DMS114 treated with DMSO at 0.1 percent for 48 hours (cell line): Measurements from ENCODE around the gene CNOT11.
"Not testable (repeated sequence)": the region's sequence is repeated elsewhere in the genome, so short reads cannot be mapped to it uniquely, and the experiment has no call there.

Experiments
- DNase-seq: peaks from one replicate; lab custom pipeline; 2025; ENCODE audit not compliant: unreplicated experiment; lab: John Stamatoyannopoulos, UW

Gene CNOT11

DNA sequence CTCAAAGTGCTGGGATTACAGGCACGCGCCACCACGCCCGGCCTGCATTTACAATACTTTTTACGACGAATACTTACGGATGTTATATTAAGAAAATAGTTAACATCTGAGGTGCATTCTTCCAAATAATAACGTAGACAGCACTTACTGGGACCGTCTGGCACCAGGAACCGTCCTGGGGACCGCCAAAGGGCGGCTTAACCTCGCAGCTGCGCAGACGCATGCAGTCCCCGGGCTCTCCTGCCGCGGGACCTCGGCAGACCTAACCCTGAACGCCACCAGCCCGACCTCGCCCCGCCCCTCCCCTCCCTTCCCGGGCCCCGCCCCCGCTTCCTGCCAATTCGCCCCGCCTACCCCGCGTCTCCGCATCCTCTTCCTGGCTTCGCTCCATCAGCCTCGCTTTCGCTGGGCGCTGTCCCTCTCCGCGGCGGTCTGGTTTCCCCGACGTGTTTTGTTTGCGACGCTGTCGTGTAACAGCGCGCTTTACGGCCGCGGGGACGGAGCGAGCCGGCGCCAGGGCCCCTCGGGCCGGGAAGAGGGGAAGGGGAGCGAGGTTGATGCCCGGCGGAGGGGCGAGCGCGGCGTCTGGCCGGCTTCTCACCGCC, at the start of gene CNOT11:
Gene CNOT11 (plus strand): TSS at position 479 of the 605 bp plus-strand sequence. CDS start 79 bp downstream, at position 558.
- DNase-seq: peak; percentile 95

DNA sequence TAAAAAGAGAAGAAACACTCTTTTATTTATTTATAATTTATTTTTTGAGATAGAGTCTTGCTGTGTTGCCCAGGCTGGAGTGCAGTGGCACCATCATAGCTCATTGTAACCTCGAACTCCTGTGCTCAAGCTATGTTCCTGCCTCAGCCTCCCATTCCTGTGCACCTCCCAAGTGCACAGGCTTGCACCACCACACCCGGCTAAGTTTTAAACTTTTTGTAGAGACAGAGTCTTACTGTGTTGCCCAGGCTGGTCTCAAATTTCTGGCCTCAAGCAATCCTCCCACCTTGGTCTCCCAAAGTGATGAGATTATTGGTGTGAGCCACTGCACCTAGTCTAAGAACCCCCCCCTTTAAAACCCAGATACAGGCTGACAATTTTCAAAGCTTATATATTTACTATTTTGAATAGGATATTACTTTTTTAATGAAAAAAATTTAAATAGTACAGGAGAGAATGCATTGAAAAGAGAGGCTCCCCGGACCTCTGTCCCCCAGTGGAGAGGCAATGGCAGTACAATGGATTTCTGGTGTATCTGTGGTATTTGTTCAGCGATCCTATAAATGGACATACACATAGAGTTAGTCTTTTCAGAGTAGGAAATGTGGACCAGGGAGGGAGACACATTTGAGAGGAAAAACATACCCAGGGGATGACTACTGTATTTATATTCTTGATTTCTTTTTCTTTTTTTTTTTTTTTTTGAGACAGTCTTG, 48.1 kb upstream of the CNOT11 start:
- DNase-seq: peak; percentile 33

DNA sequence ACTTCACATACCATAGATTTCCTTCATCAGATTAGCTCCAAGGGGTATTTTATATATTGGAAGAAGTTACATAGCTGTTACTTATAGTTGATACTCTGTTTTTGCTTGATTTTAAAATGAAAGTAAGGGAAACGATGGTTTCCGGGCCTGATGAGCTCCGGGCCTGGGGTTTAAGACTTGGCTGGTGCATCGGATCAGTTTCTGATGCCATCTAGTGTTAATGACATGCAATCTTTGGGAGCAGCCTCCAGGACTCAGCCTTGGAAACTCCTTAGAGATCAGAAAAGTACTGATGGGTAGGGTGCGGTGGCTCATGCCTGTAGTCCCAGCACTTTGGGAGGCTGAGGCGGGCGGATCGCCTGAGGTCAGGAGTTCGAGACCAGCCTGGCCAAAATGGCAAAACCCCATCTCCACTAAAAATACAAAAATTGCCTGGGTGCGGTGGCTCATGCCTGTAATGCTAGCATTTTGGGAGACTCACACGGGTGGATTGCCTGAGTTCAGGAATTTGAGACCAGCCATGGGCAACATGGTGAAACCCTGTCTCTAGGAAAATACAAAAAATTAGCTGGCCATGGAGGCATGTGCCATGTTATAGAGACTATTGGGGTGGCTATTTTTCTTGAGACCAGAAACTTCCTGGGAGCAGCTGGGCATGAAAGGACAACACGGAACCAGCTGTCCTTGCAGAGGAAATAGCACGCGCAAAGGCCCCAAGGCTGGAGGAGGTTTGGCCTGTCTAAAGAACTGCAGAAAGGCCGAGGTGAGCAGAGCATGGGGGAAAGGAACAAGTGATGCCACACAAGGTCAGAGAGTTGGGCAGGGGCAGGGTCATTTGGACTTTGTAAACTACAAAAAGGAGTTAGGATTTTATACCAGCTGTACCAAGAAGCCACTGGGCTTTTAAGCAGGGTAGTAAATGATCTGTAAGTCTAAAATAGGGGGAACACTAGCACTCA, 46.9 kb upstream of the CNOT11 start:
- DNase-seq: peak; percentile 89

DNA sequence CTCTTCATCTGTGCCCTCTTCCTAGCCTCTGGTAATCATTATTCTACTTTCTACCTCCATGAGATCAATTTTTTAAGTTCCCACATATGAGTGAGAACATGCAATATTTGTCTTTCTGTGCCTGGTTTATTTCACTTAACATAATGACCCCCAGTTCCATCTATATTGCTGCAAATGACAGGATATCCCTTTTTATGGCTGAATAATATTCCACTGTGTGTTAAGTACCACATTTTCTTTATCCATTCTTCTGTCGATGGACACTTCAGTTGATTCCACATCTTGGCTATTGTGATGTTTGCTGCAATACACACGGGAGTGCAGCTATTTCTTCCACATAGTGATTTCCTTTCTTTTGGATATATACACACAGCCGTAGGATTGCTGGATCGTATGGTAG, 43.9 kb upstream of the CNOT11 start:
- DNase-seq: no peak

DNA sequence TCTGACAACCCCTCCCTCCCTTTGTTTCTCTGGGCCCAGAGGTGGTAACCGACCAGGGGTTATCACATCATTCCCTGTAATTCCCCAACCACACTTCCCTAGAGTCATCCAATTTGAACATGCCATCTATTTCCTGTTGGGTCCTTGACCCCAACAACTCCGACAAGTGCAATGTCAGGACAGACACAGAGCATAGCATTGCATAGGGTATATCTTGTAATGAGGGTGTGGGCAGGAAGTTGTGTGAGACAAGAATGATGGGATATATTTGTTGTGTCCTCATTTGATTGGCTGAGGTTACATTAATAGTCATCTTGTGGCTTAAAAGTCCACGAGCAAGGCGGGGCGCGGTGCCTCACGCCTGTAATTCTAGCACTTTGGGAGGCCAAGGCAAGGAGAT, 33.4 kb upstream of the CNOT11 start:
- DNase-seq: no peak

DNA sequence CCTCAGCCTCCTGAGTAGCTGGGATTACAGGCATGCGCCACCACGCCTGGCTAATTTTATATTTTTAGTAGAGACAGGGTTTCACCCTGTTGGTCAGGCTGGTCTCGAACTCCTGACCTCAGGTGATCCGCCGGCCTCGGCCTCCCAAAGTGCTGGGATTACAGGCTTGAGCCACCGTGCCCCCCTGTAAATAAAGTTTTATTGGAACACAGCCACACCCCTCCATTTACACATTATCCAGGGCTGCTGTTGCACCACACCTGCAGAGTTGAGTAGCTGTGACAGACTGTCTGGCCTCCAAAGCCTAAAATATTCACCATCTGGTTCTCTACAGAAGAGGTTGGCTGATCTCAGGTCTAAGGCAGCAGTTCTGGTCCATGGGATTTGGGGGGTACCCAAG, 32.6 kb upstream of the CNOT11 start:
- DNase-seq: not testable (repeated sequence)

DNA sequence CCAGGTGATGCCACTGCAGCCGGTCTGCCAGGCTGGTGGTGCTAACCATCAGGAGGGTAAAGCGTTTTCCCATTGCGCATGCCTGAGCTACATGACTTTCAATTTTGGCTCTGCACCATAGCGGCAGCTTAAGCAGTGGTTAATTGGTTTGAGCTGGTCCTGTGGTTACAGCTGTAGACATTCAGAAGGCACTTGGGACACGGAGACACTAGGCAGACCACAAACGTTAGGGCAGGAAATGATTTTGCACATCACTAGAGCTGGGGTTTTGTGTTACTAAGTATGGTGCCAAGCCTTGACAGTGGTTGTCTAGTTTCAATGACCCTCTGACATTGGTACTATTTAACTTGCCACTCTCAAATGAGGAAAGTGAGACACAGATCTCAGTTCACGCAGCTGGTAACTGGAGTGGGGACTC, 28.9 kb upstream of the CNOT11 start:
- DNase-seq: no peak

DNA sequence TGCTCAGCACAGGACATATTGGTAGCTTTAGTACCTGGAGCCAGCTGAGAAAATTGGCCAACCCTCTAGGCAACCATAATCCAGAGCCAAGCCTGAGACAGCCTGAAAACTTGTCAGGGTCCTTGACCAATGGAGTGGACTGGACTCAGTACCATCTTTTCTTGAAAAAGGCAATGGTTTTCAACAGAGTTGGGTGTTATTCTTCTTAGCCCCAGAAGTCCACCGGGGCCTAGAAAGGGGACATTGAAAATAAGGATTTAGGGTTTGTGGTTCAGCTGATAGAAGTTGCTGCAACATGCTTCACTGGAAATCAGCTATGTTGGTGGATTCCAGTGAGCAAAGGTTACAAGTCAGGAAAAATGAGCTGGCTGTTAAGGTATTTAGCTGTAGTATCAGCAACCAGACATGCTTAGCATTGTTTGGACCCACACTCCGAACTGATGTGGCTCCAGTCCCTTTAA, 22.1 kb upstream of the CNOT11 start:
- DNase-seq: no peak

DNA sequence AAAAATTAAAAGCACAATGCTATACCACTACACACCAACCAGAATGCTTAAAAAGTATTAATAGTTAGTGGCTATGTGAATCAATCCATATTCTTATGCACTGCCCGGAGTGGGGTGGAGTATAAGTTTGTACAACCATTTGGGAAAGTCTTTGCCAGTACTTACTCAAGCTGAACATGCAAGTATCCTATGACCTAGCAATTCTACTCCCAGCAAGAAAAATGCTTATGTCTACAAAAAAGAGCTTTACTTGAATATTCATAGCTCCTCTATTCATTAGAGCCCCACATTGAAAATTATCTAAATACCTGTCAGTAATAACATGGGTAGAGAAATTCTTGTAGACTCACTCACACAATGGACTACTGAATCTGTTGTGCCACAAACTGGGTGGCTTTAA, 21.4 kb upstream of the CNOT11 start:
- no peak for DNase-seq

DNA sequence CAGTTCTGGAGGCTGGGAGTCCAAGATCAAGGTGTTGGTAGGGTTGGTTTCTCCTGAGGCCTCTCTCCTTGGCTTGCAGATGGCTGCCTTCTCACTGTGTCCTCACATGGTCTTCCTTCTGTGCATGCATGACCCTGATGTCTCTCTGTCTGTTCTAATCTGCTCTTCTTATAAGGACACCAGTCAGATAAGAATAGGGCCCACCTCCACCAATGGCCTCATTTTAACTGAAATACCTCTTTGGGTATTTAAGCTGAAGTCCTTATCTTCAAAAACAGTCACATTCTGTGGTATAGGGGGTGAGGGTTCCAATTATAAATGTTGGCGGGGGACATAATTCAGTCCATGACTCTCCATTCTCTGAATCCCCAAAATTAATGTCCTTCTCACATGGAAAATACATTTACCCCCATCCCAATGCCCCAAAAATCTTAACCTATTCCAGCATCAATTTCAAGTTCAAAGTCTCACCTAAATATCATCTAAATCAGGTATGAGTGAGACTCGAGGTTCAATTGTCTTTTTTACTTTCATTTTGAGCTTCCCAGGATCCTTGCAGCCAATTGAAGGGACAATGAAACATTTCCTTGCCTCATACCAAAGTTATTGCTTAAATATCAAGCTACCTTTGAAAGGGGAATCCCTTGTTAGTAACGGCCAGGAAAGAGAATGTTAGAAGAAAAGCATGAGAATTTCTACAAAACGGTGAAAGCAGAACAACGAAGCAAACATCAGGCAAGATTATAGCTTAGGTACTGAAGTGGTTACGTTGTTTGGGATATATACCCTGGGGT, 20.6 kb upstream of the CNOT11 start:
- DNase-seq: no peak

DNA sequence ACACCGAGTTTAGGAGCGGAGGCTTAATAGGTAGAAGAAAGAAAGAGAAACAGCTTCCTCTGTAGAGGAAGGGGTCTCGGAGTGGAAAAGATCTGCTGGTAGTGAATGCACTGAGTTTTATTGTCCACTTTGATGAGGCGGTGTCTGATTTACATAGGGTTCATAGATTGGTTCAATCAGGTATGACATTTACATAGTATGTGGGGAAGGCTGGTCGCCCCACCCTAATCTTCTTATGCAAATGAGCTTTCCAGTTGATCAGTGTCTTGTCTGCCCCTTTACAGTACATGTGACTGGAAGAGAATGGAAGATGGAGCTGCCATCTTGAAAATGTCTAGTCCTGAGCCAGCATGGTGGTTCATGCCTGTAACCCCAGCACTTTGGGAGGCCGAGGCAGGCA, 19.9 kb upstream of the CNOT11 start:
- DNase-seq: no peak

DNA sequence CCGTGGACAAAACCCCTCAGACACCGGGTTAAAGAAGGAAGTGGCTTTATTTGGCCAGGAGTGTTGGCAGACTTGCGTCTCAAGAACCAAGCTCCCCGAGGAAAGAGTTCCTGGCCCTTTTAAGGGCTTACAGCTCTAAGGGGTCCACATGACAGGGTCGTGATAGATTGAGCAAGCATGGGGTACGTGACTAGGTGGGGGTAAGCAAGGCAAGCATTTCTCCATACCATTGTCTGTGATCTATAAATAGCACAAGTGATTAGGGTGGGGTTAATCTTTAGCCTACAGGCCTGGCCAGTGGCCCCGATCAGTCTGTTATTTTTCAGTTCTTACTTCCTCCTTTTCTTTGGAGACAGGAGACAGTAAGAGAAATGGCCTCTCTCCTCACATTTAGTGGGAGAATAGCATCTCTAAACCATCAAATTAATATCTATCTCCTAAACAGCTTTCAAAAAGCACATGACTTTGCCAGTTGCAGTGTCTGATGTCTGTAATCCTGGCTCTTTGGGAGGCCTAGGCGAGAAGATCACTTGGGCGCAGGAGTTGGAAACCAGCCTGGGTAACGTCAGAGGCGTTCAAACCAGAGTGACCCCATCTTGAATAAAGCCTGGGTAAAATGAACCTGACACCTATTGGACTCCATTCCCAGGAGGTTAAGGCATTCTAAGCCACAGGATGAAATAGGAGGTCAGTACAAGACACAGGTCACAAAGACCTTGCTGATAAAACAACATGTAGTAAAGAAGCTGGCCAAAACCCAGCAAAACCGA, 18.3 kb upstream of the CNOT11 start:
- no peak for DNase-seq

DNA sequence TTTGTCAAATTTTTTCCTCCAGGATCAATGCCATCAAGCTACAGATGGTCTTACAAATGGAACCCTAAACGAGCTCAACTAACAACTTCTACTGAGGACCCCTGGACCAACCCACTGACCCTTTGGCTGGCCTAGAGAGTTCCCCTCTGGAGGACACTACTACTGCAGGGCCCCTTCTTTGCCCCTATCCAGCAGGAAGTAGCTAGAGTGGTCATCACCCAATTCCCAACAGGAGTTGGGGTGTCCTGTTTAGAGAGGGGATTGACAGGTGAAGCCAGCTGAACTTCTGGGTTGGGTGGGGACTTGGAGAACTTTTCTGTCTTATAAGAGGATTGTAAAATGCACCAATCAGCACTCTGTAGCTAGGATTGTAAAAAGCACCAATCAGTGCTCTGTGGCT, 16.7 kb upstream of the CNOT11 start:
- DNase-seq: not testable (repeated sequence)

DNA sequence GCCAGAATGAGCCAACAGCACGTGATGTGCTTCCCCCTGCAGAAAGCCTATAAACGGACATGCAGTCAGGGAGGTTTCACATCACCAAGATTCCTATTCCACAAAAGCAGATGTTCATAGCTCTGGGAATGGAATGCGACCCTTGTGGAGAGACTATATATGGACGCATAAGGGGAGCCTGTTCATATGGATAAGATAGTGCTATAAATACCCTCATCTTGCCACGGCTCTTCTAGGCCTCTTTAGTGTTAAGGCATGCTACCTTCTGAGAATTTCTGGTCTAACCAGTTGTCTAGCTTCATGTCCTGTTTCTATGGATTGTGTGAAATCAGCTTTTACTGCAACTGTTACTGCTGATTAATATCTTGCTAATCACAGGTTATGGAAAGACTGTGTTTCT, 14.7 kb upstream of the CNOT11 start:
- not testable (repeated sequence) for DNase-seq

DNA sequence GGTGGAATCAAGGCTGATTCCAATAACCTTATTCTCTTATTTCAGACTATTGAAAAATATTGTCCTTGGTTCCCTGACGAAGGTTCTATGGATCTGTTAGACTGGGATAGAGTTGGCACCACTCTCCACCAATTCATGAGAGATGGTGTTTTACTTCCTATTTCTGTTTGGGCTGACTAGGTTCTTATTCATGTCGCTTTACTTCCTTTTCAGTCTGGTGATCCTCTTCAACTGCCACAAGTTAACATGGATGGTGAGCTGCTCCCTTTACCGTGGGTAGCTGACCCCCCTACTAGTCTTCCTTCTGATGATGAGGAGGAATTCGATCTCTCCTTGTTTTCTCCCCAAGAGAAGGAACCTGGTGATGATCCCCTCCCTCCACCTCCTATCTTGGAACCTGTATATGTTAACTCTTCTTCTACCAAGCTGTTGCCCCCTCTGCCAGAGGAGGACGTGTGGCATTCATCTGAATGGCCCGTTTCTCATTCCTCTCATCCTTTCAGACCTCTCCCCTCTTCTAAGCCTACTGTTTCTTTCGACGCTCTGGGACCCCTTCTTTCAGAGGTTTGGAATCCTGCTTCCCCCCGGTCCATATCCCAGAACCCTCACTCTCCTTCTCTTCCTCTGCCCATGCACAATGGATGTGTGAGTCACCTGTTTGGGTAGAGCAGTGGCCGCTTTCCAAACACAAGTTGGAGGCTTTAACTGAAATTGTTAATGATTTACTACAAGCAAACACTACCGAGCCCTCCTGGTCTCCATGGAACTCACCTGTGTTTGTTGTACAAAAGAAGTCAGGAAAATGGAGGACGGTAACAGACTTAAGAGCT, 13.5 kb upstream of the CNOT11 start:
- no peak for DNase-seq

DNA sequence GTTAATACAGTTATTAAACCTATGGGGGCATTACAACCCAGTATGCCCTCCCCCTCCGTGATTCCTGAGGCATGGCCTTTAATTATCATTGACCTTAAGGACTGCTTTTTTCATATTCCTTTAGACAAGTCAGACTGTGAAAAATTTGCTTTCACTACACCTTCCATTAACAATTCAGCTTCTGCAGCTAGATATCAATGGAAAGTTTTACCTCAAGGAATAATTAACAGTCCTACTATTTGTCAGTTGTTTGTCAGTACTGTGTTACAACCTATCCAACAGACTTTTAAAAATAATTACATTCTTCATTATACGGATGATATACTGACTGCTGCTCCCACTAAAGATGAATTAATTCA, 12.9 kb upstream of the CNOT11 start:
- DNase-seq: not testable (repeated sequence)

DNA sequence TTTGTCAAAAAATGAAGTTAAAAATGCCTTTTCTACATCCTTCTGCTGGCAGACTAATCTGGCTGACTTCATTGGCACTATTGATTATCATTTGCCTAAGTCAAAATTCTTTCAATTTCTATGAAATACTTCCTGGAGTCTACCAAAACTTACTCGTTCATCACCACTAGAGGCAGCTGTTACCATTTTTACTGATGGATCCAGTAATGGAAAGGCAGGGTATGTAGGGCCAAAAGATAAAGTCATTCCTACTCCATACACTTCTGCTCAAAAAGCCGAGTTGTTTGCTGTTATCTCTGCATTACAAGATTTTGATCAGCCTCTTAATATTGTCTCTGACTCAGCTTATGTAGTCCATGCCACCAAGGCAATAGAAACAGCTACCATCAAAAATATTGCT, 12.0 kb upstream of the CNOT11 start:
- DNase-seq: not testable (repeated sequence)

DNA sequence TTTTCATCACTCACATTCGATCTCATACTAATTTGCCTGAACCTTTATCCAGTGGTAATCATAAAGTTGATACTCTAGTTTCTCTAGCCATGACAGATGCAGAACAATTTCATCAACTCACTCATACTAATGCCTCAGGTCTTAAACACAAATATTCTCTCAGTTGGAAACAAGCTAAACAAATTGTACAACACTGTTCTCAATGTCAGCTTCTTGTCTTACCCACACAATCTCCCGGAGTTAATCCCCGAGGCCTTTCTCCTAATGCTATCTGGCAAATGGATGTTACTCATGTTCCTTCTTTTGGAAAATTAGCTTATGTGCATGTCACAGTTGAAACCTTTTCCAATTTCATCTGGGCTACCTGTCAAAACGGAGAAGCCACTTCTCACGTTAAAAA, 11.5 kb upstream of the CNOT11 start:
- no peak for DNase-seq

DNA sequence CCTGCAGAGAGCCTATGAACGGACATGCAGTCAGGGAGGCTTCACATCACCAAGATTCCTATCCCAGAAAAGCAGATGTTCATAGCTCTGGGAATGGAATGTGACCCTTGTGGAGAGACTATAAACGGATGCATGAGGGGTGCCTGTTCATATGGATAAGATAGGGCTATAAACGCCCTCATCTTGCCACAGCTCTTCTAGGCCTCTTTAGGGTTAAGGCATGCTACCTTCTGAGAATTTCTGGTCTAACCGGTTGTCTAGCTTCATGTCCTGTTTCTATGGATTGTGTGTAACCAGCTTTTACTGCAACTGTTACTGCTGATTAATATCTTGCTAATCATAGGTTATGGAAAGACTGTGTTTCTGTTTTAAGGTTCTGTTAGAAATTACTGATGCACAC, 8.3 kb upstream of the CNOT11 start:
- not testable (repeated sequence) for DNase-seq
